OCI-LY1 (cell line): ENCODE data around the gene DENND1A.

ENCODE experiments used
- EZH2 ChIP-seq: fragments of 200-600 bp; sonication (generic), shearing (Covaris generic); IDR thresholded peaks from 2 replicates; pipeline ENCODE4 v1.8.0; 2017; ENCODE audit warnings: borderline replicate concordance, mixed run types, mild to moderate bottlenecking, antibody characterized with exemption, low read length, moderate library complexity, mixed read lengths
- TF ChIP-seq, protein P1 (sequence below): fragments of 200-600 bp; sonication (generic), shearing (Covaris generic); IDR thresholded peaks from 2 replicates; pipeline ENCODE4 v1.5.1; 2017; ENCODE audit warnings: mild to moderate bottlenecking, antibody characterized with exemption, low read length, moderate library complexity, mixed read lengths

DNA sequence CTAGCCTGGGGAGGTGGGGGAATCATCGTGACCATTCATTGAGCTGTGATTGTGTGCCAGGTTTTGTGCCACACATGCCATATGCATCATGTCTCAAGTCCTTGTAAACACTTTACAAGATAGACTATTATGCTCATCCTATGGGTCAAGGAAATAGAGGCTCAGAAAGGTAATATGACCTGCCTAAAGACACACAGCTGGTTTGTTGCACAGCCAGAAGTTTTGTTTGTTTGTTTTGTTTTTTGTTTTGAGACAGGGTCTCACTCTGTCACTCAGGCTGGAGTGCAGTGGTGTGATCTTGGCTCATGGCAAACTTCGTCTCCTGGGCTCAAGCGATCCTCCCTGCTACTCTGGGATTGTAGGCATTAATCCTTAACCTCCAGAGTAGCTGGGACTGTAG, 595.3 kb downstream of the DENND1A start:
- TF ChIP-seq, protein P1, sequence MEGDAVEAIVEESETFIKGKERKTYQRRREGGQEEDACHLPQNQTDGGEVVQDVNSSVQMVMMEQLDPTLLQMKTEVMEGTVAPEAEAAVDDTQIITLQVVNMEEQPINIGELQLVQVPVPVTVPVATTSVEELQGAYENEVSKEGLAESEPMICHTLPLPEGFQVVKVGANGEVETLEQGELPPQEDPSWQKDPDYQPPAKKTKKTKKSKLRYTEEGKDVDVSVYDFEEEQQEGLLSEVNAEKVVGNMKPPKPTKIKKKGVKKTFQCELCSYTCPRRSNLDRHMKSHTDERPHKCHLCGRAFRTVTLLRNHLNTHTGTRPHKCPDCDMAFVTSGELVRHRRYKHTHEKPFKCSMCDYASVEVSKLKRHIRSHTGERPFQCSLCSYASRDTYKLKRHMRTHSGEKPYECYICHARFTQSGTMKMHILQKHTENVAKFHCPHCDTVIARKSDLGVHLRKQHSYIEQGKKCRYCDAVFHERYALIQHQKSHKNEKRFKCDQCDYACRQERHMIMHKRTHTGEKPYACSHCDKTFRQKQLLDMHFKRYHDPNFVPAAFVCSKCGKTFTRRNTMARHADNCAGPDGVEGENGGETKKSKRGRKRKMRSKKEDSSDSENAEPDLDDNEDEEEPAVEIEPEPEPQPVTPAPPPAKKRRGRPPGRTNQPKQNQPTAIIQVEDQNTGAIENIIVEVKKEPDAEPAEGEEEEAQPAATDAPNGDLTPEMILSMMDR, result no peak
- TF ChIP-seq EZH2, result no peak
